ENCODE measurements around the gene LRCH1. TPM values are rescaled to one million over a fixed set of nuclear protein-coding genes. Genes with fewer than 3 reads are reported as not detected.
A peak's percentile ranks its signal among the peaks of the same experiment; 100 is the strongest.

LRCH1 gene
- total RNA-seq, 1 donor from 2014 or later, result 2.9 TPM

GRCh38 chr13:46783504-46783903, 230.5 kb downstream of the LRCH1 start:
- Histone ChIP-seq H3K4me2 (no peak overlapping the region), H3K9me3 (ENCODE audit: low read depth) (no peaks in the 10 kb centered on the region)

GRCh38 chr13:46795321-46795720, 242.4 kb downstream of the LRCH1 start:
- H3K9ac ChIP-seq, result no peak overlapping the region
- Mint-ChIP-seq H3K27me3 (ENCODE audit: insufficient read depth, low read depth) (no peaks in the 10 kb centered on the region), H3K9me3 (no peaks in the 10 kb centered on the region), H3K27ac (no peak overlapping the region), H3K4me1 (peaks cover 36% of the 10 kb centered on the region), H3K4me3 (peak overlapping the region; percentile 97), H3K36me3 (peaks cover 10% of the 10 kb centered on the region)
- H3K4me3 ChIP-seq, result peak overlapping the region; percentile 53
- H3F3A ChIP-seq (ENCODE audit: low read depth), result peaks cover 30% of the 10 kb centered on the region
- H2AFZ ChIP-seq (replicated peaks), result no peak overlapping the region
- no peaks in the 10 kb centered on the region for H3K9me3 ChIP-seq (ENCODE audit: low read depth)
- TF ChIP-seq CTCF (IDR thresholded peaks at IDR 0.05), result peak; percentile 41
- TF ChIP-seq EZH2 (IDR thresholded peaks at IDR 0.05), result no peak
- H3K79me2 ChIP-seq (ENCODE audit: low read depth), result peaks cover 46% of the 10 kb centered on the region
- peaks cover 30% of the 10 kb centered on the region for H3K4me1 ChIP-seq
- H3K27ac ChIP-seq, result peak overlapping the region; percentile 2
- peak overlapping the region; percentile 81 for H3K4me2 ChIP-seq
- H4K20me1 ChIP-seq (ENCODE audit: low read depth), result peaks cover 14% of the 10 kb centered on the region
- DNase-seq (ENCODE audit: low spot score), result peak; percentile 59
- H3K27me3 ChIP-seq, result no peaks in the 10 kb centered on the region
- H3K36me3 ChIP-seq, result peaks cover 3% of the 10 kb centered on the region

More at GRCh38 chr13:46783504-46783903, 230.5 kb downstream of the LRCH1 start:
- peaks cover 25% of the 10 kb centered on the region for H3K36me3 Mint-ChIP-seq
- Histone ChIP-seq H3F3A (ENCODE audit: low read depth) (no peaks in the 10 kb centered on the region), H3K4me3 (no peak overlapping the region), H3K4me1 (no peaks in the 10 kb centered on the region), H4K20me1 (ENCODE audit: low read depth) (no peaks in the 10 kb centered on the region), H3K9ac (no peak overlapping the region), H3K36me3 (peaks cover 33% of the 10 kb centered on the region), H2AFZ (replicated peaks) (no peak overlapping the region), H3K79me2 (ENCODE audit: low read depth) (no peaks in the 10 kb centered on the region), H3K27ac (no peak overlapping the region), H3K27me3 (no peaks in the 10 kb centered on the region)
- no peak overlapping the region for H3K27ac Mint-ChIP-seq
- H3K4me1 Mint-ChIP-seq, result peaks cover 6% of the 10 kb centered on the region
- DNase-seq (ENCODE audit: low spot score), result no peak
- TF ChIP-seq CTCF (IDR thresholded peaks at IDR 0.05), result no peak
- no peak for TF ChIP-seq EZH2phosphoT487 (IDR thresholded peaks at IDR 0.05)
- TF ChIP-seq EZH2 (IDR thresholded peaks at IDR 0.05), result no peak
- no peaks in the 10 kb centered on the region for H3K27me3 Mint-ChIP-seq (ENCODE audit: insufficient read depth, low read depth)
- no peak overlapping the region for H3K4me3 Mint-ChIP-seq
- no peaks in the 10 kb centered on the region for H3K9me3 Mint-ChIP-seq

GRCh38 chr13:46796129-46796514, 243.2 kb downstream of the LRCH1 start:
- H2AFZ ChIP-seq (replicated peaks), result peak overlapping the region; percentile 86
- no peaks in the 10 kb centered on the region for H3K9me3 ChIP-seq (ENCODE audit: low read depth)
- H3F3A ChIP-seq (ENCODE audit: low read depth), result peaks cover 30% of the 10 kb centered on the region
- Mint-ChIP-seq H3K27ac (peak overlapping the region; percentile 99), H3K4me1 (peaks cover 36% of the 10 kb centered on the region), H3K36me3 (peaks cover 4% of the 10 kb centered on the region), H3K4me3 (peak overlapping the region; percentile 97), H3K9me3 (no peaks in the 10 kb centered on the region), H3K27me3 (ENCODE audit: insufficient read depth, low read depth) (no peaks in the 10 kb centered on the region)
- no peak for TF ChIP-seq CTCF (IDR thresholded peaks at IDR 0.05)
- no peak for TF ChIP-seq EZH2phosphoT487 (IDR thresholded peaks at IDR 0.05)
- no peaks in the 10 kb centered on the region for H3K36me3 ChIP-seq
- peak overlapping the region; percentile 53 for H3K4me3 ChIP-seq
- no peak for DNase-seq (ENCODE audit: low spot score)
- no peak overlapping the region for H3K9ac ChIP-seq
- peak overlapping the region; percentile 81 for H3K4me2 ChIP-seq
- H4K20me1 ChIP-seq (ENCODE audit: low read depth), result peaks cover 14% of the 10 kb centered on the region
- H3K79me2 ChIP-seq (ENCODE audit: low read depth), result peaks cover 46% of the 10 kb centered on the region
- no peaks in the 10 kb centered on the region for H3K27me3 ChIP-seq
- H3K27ac ChIP-seq, result no peak overlapping the region
- peaks cover 30% of the 10 kb centered on the region for H3K4me1 ChIP-seq
